HEK293 (cell line): ENCODE measurements around the gene PLEKHG2.

Experiments
- BCL6B ChIP-seq: fragments of 450-650 bp; formaldehyde crosslinking; IDR thresholded peaks from 2 replicates; pipeline ENCODE4 v1.5.1; 2017; ENCODE audit warnings: missing biosample characterization, missing genetic modification characterization
- CTCF ChIP-seq: fragments of 450-650 bp; formaldehyde crosslinking; IDR thresholded peaks from 2 replicates; pipeline ENCODE4 v1.5.1; 2016; ENCODE audit warnings: missing biosample characterization, missing genetic modification characterization
- FEZF1 ChIP-seq: fragments of 450-650 bp; formaldehyde crosslinking; IDR thresholded peaks from 2 replicates; pipeline ENCODE4 v1.5.1; 2016; ENCODE audit warnings: missing biosample characterization, missing genetic modification characterization
- GFI1B ChIP-seq: fragments of 450-650 bp; formaldehyde crosslinking; IDR thresholded peaks from 2 replicates; pipeline ENCODE4 v1.5.1; 2016; ENCODE audit warnings: missing biosample characterization, missing genetic modification characterization
- GLIS1 ChIP-seq: fragments of 450-650 bp; formaldehyde crosslinking; IDR thresholded peaks from 2 replicates; pipeline ENCODE4 v1.5.1; 2016; ENCODE audit warnings: missing biosample characterization, missing genetic modification characterization
- KLF7 ChIP-seq: fragments of 450-650 bp; formaldehyde crosslinking; IDR thresholded peaks from 2 replicates; pipeline ENCODE4 v1.5.1; 2016; ENCODE audit warnings: missing biosample characterization, missing genetic modification characterization, borderline replicate concordance
- SP7 ChIP-seq: fragments of 450-650 bp; formaldehyde crosslinking; IDR thresholded peaks from 2 replicates; pipeline ENCODE4 v1.5.1; 2016; ENCODE audit warnings: missing biosample characterization, missing genetic modification characterization
- TCF7L2 ChIP-seq: IDR thresholded peaks from 2 replicates; pipeline ENCODE4 v1.6.1; 2011; ENCODE audit warnings: low read depth, mild to moderate bottlenecking, inconsistent platforms, low read length, moderate library complexity, borderline replicate concordance
- TRIM28 ChIP-seq: IDR thresholded peaks from 2 replicates; pipeline ENCODE4 v1.6.1; 2011; ENCODE audit warnings: low read length, control low read depth, borderline replicate concordance
- WT1 ChIP-seq: fragments of 450-650 bp; formaldehyde crosslinking; IDR thresholded peaks from 2 replicates; pipeline ENCODE4 v1.5.1; 2016; ENCODE audit warnings: missing biosample characterization, missing genetic modification characterization
- ZBTB10 ChIP-seq: fragments of 450-650 bp; formaldehyde crosslinking; IDR thresholded peaks from 2 replicates; pipeline ENCODE4 v1.5.1; 2016; ENCODE audit warnings: missing biosample characterization, missing genetic modification characterization
- ZBTB11 ChIP-seq: fragments of 450-650 bp; formaldehyde crosslinking; conservative IDR thresholded peaks from 2 replicates; pipeline ENCODE4 v1.5.1; 2016; ENCODE audit warnings: low read depth, missing biosample characterization, missing genetic modification characterization
- ZBTB49 ChIP-seq: fragments of 450-650 bp; formaldehyde crosslinking; IDR thresholded peaks from 2 replicates; pipeline ENCODE4 v1.5.1; 2016; ENCODE audit warnings: missing biosample characterization, missing genetic modification characterization, low read depth
- ZNF10 ChIP-seq: fragments of 450-650 bp; formaldehyde crosslinking; IDR thresholded peaks from 2 replicates; pipeline ENCODE4 v1.5.1; 2017; ENCODE audit warnings: missing biosample characterization, missing genetic modification characterization
- ZNF112 ChIP-seq: fragments of 450-650 bp; formaldehyde crosslinking; IDR thresholded peaks from 2 replicates; pipeline ENCODE4 v1.5.0; 2017; ENCODE audit warnings: missing biosample characterization, missing genetic modification characterization
- ZNF138 ChIP-seq: fragments of 450-650 bp; formaldehyde crosslinking; IDR thresholded peaks from 2 replicates; pipeline ENCODE4 v1.5.1; 2016; ENCODE audit warnings: missing biosample characterization, missing genetic modification characterization, borderline replicate concordance
- ZNF529 ChIP-seq: fragments of 450-650 bp; formaldehyde crosslinking; IDR thresholded peaks from 2 replicates; pipeline ENCODE4 v1.5.1; 2017; ENCODE audit warnings: missing genetic modification characterization, missing biosample characterization; ENCODE audit not compliant: insufficient replicate concordance
- ZNF530 ChIP-seq: fragments of 450-650 bp; formaldehyde crosslinking; IDR thresholded peaks from 2 replicates; pipeline ENCODE4 v1.5.1; 2016; ENCODE audit warnings: low read depth, missing biosample characterization, missing genetic modification characterization
- ZNF560 ChIP-seq: fragments of 450-650 bp; formaldehyde crosslinking; IDR thresholded peaks from 2 replicates; pipeline ENCODE4 v1.5.1; 2017; ENCODE audit warnings: missing biosample characterization, missing genetic modification characterization, borderline replicate concordance
- ZNF658 ChIP-seq: fragments of 450-650 bp; formaldehyde crosslinking; IDR thresholded peaks from 2 replicates; pipeline ENCODE4; 2016; ENCODE audit warnings: missing biosample characterization, missing genetic modification characterization
- ZNF692 ChIP-seq: fragments of 450-650 bp; formaldehyde crosslinking; IDR thresholded peaks from 2 replicates; pipeline ENCODE4 v1.5.1; 2016; ENCODE audit warnings: missing biosample characterization, missing genetic modification characterization
- ZNF701 ChIP-seq: fragments of 450-650 bp; formaldehyde crosslinking; IDR thresholded peaks from 2 replicates; pipeline ENCODE4 v1.5.1; 2016; ENCODE audit warnings: missing biosample characterization, missing genetic modification characterization
- ZNF830 ChIP-seq: fragments of 450-650 bp; IDR thresholded peaks from 2 replicates; pipeline ENCODE4 v1.5.0; 2018; ENCODE audit warnings: missing biosample characterization, missing genetic modification characterization, low read depth, mild to moderate bottlenecking, moderate library complexity
- ZSCAN5A ChIP-seq: fragments of 450-650 bp; formaldehyde crosslinking; IDR thresholded peaks from 2 replicates; pipeline ENCODE4 v1.5.1; 2016; ENCODE audit warnings: missing biosample characterization, missing genetic modification characterization

PLEKHG2 gene

GRCh38 chr19:39413272-39413910, 922 bp downstream of the PLEKHG2 start (continued):
- TF ChIP-seq ZSCAN5A (tag by site-specific recombination) (no peak), ZNF112 (tag by site-specific recombination) (no peak), CTCF (tag by site-specific recombination) (no peak), ZNF529 (tag by site-specific recombination) (no peak), TCF7L2 (no peak), SP7 (tag by site-specific recombination) (peak; percentile 39; the same call in 1 of the 2 replicates), ZBTB10 (tag by site-specific recombination) (peak; percentile 48), ZNF138 (tag by site-specific recombination) (no peak), WT1 (0 out of 2 replicates have a peak, but pooled peaks have one; percentile 1), ZNF10 (tag by site-specific recombination) (no peak), ZNF560 (tag by site-specific recombination) (no peak), ZNF530 (no peak), GLIS1 (tag by site-specific recombination) (peak; percentile 95), KLF7 (no peak; the same call in 1 of the 2 replicates), ZNF830 (tag by site-specific recombination) (no peak), GFI1B (tag by site-specific recombination) (no peak), FEZF1 (tag by site-specific recombination) (no peak), ZBTB49 (no peak), ZNF658 (tag by site-specific recombination) (no peak), BCL6B (no peak), TRIM28 (no peak), ZBTB11 (peak; percentile 65), ZNF701 (tag by site-specific recombination) (no peak), ZNF692 (no peak)
